PC-9 (cell line): Measurements from ENCODE around the gene MEGF8. TPM values are rescaled to one million over a fixed set of nuclear protein-coding genes. Genes with fewer than 3 reads are reported as not detected.
A peak's percentile ranks its signal among the peaks of the same experiment; 100 is the strongest.

Experiments
- BruUV-seq: library from RNA; stranded (reverse); fragments of 400-500 nt; replicated peaks from 2 replicates; lab custom pipeline; 2021; lab: Mats Ljungman, UMichigan
- CTCF ChIA-PET: fragments of 300-600 bp; sonication (Branson Sonifier 250); formaldehyde crosslinking; loops from one replicate; lab custom pipeline; 2022; ENCODE audit warnings: antibody characterized with exemption; lab: Charles Lee
- POLR2A ChIA-PET: fragments of 300-600 bp; sonication (Branson Sonifier 250); formaldehyde crosslinking; loops from one replicate; lab custom pipeline; 2022; ENCODE audit warnings: antibody characterized with exemption; ENCODE audit not compliant: unreplicated experiment; lab: Charles Lee
- DNase-seq, 2 experiments: peaks; one replicate each; pipeline versions ENCODE4 v3.0.0 to v3.0.0-alpha.2; 2015 to 2022; ENCODE audit warnings: mixed read lengths in 1 of 2
- H2AFZ ChIP-seq: fragments of 200-600 bp; sonication (generic); 2 replicates; pipeline ENCODE4 v1.8.1; 2017; ENCODE audit warnings: antibody characterized with exemption
- H3F3A ChIP-seq: fragments of 200-600 bp; sonication (generic); 2 replicates; pipeline ENCODE4 v1.8.1; 2017; ENCODE audit warnings: antibody characterized with exemption, mild to moderate bottlenecking, low read depth; ENCODE audit not compliant: insufficient read depth
- H3K27ac ChIP-seq: fragments of 200-600 bp; sonication (generic); 2 replicates; pipeline ENCODE4 v1.6.1; 2016; ENCODE audit warnings: mixed run types
- H3K27me3 ChIP-seq: fragments of 200-600 bp; sonication (generic); 2 replicates; pipeline ENCODE4 v1.6.1; 2016; ENCODE audit warnings: low read depth, mixed run types; ENCODE audit not compliant: insufficient read depth
- H3K36me3 ChIP-seq: fragments of 200-600 bp; sonication (generic); 2 replicates; pipeline ENCODE4 v1.6.1; 2016; ENCODE audit warnings: low read depth, mixed run types
- H3K4me1 ChIP-seq: fragments of 200-600 bp; sonication (generic); replicated peaks from 2 replicates; pipeline ENCODE4 v1.6.1; 2016; ENCODE audit warnings: mixed run types; ENCODE audit not compliant: insufficient read depth
- H3K4me2 ChIP-seq: fragments of 200-600 bp; sonication (generic); 2 replicates; pipeline ENCODE4 v1.6.1; 2017; ENCODE audit warnings: mixed run types
- H3K4me3 ChIP-seq: fragments of 200-600 bp; sonication (generic); 2 replicates; pipeline ENCODE4 v1.6.1; 2016; ENCODE audit warnings: mixed run types
- H3K79me2 ChIP-seq: fragments of 200-600 bp; sonication (generic); 2 replicates; pipeline ENCODE4 v1.6.1; 2017; ENCODE audit warnings: low read depth, mixed run types
- H3K9me2 ChIP-seq: fragments of 200-600 bp; sonication (generic); 2 replicates; pipeline ENCODE4 v1.8.1; 2017; ENCODE audit warnings: mild to moderate bottlenecking; ENCODE audit not compliant: insufficient read depth
- H3K9me3 ChIP-seq: fragments of 200-600 bp; sonication (generic); 2 replicates; pipeline ENCODE4 v1.8.1; 2016; ENCODE audit warnings: low read depth; ENCODE audit not compliant: insufficient read depth
- H4K20me1 ChIP-seq: fragments of 200-600 bp; sonication (generic); 2 replicates; pipeline ENCODE4 v1.8.1; 2017; ENCODE audit not compliant: insufficient read depth
- EZH2 ChIP-seq: fragments of 200-600 bp; sonication (generic); IDR thresholded peaks from 2 replicates; pipeline ENCODE4 v1.8.0; 2017; ENCODE audit warnings: antibody characterized with exemption, low read depth
- intact Hi-C: fragments of 100-400 bp; cut with micrococcal nuclease; formaldehyde crosslinking; loops from one replicate; pipeline ENCODE4 v1.10.0; 2022; ENCODE audit not compliant: unreplicated experiment
- total RNA-seq: library from RNA; stranded (reverse); gene quantifications from 2 replicates; pipeline ENCODE4 v1.2.3, GENCODE V29; 2021
- TF ChIP-seq, protein P1 (sequence below): fragments of 200-600 bp; sonication (generic); conservative IDR thresholded peaks from 2 replicates; pipeline ENCODE4 v1.6.1; 2017; ENCODE audit warnings: mixed run types, antibody characterized with exemption, mild to moderate bottlenecking, moderate library complexity

MEGF8 gene
- total RNA-seq, 1 experiment from 2014 or later, result 40.6 TPM

DNA sequence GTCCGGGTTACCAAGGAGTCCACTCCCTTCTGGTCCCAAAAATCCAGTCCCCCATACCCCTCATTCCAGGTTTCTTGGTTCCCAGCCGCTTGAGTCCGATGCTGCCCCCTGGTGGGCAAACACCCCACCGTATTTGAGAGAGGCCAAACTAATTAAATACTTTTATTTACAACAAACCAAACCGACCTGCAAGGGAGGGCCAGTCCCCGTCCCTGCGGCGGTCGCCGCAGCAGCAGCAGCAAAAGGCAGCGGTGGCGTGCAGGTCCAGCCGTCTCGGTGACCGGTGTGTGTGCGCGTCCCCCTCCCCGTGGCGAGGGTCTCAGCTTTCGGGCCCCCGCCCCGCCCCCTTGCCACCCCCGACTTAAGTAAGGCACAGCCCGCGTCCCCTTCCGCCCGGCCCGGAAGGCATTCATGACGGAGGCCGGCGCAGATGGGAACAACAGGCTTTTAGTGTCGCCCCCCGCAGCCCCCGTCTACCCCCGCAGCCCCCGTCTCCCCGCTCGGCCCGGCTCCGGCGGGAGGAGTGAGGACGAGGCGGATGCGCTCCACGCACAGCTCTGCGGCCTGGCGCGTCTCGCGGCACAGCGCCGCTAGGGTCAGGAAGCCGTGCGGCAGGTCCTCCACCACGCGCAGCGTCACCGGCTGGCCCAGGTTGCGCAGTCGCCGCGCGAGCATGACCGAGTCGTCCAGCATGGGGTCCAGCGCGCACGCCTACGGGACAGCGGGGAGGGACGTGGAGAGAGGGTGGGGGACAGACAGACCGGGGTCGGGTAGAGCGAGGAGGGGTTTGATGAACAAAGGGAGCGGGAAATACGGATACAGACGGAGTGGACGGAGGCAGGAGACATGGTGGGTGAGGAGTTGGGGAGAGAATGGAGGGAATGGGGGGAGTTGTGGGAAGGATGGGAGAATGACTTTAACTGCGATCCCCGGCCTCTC lies 76.2 kb downstream of the MEGF8 start:
- ChIA-PET POLR2A (interaction anchor here (0.6 kb wide), 1 partner anchor 47 kb away, joined by 3 read pairs; no protein-coding TSS in a partner anchor), CTCF (no interaction called here)
- no peak overlapping the region for H3K4me3 ChIP-seq
- peak; percentile 38 to 59 for DNase-seq
- H3K9me3 ChIP-seq, result no peaks in the 10 kb centered on the region
- H3F3A ChIP-seq, result peaks cover 14% of the 10 kb centered on the region; the same call in 1 of the 2 replicates
- H4K20me1 ChIP-seq, result no peaks in the 10 kb centered on the region
- TF ChIP-seq, protein P1, sequence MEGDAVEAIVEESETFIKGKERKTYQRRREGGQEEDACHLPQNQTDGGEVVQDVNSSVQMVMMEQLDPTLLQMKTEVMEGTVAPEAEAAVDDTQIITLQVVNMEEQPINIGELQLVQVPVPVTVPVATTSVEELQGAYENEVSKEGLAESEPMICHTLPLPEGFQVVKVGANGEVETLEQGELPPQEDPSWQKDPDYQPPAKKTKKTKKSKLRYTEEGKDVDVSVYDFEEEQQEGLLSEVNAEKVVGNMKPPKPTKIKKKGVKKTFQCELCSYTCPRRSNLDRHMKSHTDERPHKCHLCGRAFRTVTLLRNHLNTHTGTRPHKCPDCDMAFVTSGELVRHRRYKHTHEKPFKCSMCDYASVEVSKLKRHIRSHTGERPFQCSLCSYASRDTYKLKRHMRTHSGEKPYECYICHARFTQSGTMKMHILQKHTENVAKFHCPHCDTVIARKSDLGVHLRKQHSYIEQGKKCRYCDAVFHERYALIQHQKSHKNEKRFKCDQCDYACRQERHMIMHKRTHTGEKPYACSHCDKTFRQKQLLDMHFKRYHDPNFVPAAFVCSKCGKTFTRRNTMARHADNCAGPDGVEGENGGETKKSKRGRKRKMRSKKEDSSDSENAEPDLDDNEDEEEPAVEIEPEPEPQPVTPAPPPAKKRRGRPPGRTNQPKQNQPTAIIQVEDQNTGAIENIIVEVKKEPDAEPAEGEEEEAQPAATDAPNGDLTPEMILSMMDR, result peak; percentile 91
- no peak for TF ChIP-seq EZH2
- no peaks in the 10 kb centered on the region for H3K36me3 ChIP-seq
- no TSS peak for BruUV-seq
- H3K4me2 ChIP-seq, result no peak overlapping the region
- peaks cover 8% of the 10 kb centered on the region for H3K4me1 ChIP-seq
- intact Hi-C loops, result no loop called here
- H3K9me2 ChIP-seq, result no peaks in the 10 kb centered on the region
- no peak overlapping the region for H3K27ac ChIP-seq
- H3K79me2 ChIP-seq, result peaks cover 12% of the 10 kb centered on the region
- no peaks in the 10 kb centered on the region for H3K27me3 ChIP-seq
- no peak overlapping the region for H2AFZ ChIP-seq

DNA sequence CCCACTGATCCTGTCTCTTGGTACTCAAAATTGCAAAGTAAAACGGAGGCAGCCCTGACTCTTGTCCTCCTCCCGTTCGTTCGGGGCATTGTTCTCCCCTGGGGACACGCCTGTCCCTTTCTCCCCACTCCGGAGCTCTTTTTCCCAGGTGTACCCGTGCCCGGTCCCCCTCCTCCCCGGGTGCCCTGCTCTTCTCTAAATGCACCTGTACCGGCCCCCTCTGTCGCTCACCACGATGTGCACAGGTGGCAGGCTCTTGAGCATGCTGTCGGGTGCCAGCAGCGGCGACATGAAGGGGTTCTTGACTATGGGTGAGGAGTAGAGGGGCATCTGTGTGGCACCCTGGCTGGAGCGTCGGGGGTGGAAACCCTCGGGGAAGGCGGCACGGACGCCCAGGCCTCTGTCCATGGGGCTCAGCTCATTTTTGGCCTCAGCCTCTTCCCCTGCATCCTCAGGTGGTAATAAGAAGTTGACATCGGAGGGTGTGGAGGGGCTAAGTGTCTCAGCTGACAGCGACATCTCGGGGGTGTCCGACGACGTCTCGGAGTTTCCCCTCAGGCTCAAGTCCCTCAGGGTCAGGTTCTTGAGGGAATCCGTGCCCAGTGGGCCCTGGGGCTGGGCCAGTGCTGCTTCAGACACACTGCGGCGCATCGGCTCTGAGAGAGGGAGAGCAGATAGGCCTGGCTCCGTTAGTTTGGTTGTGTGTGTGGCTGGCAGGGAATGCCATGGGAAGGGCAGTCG lies 77.1 kb downstream of the MEGF8 start:
- no peaks in the 10 kb centered on the region for H3K36me3 ChIP-seq
- H3K79me2 ChIP-seq, result peaks cover 9% of the 10 kb centered on the region
- H3K27me3 ChIP-seq, result no peaks in the 10 kb centered on the region
- intact Hi-C loops, result no loop called here
- BruUV-seq, result no TSS peak
- H4K20me1 ChIP-seq, result no peaks in the 10 kb centered on the region
- no peak overlapping the region for H3K4me3 ChIP-seq
- H3K4me1 ChIP-seq, result peaks cover 5% of the 10 kb centered on the region
- no peak overlapping the region for H3K27ac ChIP-seq
- H3K4me2 ChIP-seq, result no peak overlapping the region
- no peaks in the 10 kb centered on the region for H3K9me3 ChIP-seq
- CTCF ChIA-PET, result no interaction called here
- TF ChIP-seq EZH2, result no peak
- TF ChIP-seq, protein P1, result no peak
- H2AFZ ChIP-seq, result no peak overlapping the region
- H3K9me2 ChIP-seq, result no peaks in the 10 kb centered on the region
- peak in 1 of 2 experiments; percentile 23 for DNase-seq
- H3F3A ChIP-seq, result peaks cover 8% of the 10 kb centered on the region; the same call in 1 of the 2 replicates
- POLR2A ChIA-PET, result no interaction called here

DNA sequence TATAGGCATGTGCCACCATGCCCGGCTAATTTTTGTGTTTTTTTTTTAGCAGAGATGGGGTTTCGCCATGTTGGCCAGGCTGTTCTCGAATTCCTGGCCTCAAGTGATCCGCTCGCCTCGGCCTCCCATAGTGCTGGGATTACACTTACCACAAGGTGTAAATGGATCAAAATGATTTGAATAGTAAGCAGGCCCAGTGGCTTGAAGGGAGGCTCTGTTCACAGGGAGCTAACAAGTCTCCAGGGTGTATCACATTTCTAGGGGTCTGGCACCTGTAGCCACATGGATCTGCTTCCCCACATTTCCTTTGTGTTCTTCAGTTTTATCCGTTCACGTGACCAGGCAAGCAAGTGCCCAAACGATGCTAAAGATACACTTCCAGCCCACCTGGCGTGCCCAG lies 78.2 kb downstream of the MEGF8 start:
- Histone ChIP-seq H2AFZ (no peak overlapping the region), H3K4me3 (no peak overlapping the region), H3K27ac (no peak overlapping the region), H3K9me3 (no peaks in the 10 kb centered on the region), H3K9me2 (no peaks in the 10 kb centered on the region), H3K4me2 (no peak overlapping the region), H4K20me1 (no peaks in the 10 kb centered on the region), H3K4me1 (0 out of 2 replicates have a peak, but pooled peaks cover 2% of the 10 kb centered on the region), H3K79me2 (no peaks in the 10 kb centered on the region), H3K27me3 (no peaks in the 10 kb centered on the region), H3F3A (peaks cover 8% of the 10 kb centered on the region; the same call in 1 of the 2 replicates), H3K36me3 (no peaks in the 10 kb centered on the region)
- peak in 1 of 2 experiments; percentile 16 for DNase-seq
- intact Hi-C loops, result no loop called here
- ChIA-PET CTCF (interaction anchor here (0.6 kb wide), 1 partner anchor 17 kb away, joined by 3 read pairs; no protein-coding TSS in a partner anchor), POLR2A (interaction anchor here (0.6 kb wide), 1 partner anchor 8 kb away, joined by 4 read pairs; no protein-coding TSS in a partner anchor)
- no TSS peak for BruUV-seq
- no peak for TF ChIP-seq EZH2
- TF ChIP-seq, protein P1, result no peak
